HG02938 (cell line): Measurements from ENCODE around the gene IMMP2L.
"Not testable (repeated sequence)": the region's sequence is repeated elsewhere in the genome, so short reads cannot be mapped to it uniquely, and the experiment has no call there.

Experiments
- ATAC-seq: cut with Tn5 transposase; IDR thresholded peaks from one replicate; pipeline ENCODE4 v1.9.1; 2021; ENCODE audit warnings: mild to moderate bottlenecking, moderate library complexity; ENCODE audit not compliant: unreplicated experiment

IMMP2L gene

DNA sequence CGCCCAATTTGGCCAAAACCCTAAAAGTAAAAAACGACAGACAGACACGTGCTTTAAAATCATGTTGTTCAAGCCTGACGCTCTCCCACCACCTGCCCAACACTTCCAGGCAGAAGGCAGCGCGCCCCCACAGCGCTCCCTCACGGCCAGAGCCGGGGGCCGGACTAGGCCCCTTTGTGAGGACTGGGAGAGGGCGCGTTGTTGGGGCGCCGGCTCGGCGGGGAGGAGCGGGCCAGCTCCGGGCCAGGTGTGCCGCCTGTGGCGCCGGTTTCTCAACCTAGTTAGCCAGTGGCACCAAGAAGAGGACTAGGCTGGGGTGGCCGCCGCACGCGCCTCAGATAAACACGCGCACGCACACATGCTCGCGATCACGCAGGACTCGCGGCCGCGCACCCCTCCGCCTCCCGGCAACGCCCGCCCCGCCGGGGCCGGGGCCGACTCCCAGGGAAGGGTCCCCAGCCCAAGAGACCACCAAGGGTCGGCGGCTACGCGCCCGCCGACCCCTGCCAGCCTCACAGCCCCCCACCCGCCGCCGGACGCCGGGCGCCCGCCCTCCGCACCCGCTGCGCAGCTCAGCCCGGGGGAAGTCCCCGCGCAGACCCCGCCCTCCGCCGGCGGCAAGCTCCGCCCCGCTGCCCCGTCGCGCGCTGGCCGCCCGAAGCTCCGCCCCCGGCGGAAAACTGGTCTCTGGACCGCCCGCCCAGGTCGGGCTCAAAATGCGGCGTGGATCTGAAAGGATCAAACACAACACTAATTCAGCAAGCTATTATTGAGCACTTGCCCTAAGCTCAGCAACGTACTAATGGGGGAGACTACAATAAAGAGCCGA is at the start of gene IMMP2L:
IMMP2L (minus strand) TSS at position 589 of the 829 bp plus-strand sequence.
- ATAC-seq = peak; percentile 71

DNA sequence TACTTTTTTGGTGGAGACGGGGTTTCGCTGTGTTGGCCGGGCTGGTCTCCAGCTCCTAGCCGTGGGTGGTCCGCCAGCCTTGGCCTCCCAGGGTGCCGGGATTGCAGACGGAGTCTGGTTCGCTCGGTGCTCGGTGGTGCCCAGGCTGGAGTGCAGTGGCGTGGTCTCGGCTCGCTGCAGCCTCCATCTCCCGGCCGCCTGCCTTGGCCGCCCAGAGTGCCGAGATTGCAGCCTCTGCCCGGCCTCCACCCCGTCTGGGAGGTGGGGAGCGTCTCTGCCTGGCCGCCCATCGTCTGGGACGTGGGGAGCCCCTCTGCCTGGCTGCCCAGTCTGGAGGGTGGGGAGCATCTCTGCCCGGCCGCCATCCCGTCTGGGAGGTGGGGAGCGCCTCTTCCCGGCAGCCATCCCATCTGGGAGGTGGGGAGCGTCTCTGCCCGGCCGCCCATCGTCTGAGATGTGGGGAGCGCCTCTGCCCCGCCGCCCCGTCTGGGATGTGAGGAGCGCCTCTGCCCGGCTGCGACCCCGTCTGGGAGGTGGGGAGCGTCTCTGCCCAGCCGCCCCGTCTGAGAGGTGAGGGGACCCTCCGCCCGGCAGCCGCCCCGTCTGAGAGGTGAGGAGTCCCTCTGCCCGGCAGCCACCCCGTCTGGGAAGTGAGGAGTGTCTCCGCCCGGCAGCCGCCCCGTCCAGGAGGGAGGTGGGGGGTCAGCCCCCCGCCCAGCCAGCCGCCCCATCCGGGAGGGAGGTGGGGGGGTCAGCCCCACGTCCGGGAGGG is 47.4 kb upstream of the IMMP2L start:
- not testable (repeated sequence) for ATAC-seq

DNA sequence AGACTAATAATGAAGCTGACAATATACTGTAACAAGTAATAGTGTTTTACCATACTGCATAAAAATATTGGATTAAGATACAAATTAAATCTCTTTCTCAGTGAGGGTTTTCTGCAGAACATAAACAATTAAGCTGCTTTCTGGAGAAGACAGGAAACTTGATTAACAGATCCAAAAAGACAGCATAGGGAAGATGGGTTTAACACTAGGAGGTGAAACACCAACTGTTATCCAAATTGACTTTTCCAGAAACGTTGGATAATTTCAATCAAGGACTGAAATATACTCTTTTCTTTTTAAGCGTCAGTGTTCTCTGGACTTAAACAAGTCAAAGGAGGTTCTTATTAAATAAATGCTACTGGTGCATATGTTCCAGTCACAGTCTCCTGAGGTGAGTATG is 45.3 kb upstream of the IMMP2L start:
- ATAC-seq = no peak

DNA sequence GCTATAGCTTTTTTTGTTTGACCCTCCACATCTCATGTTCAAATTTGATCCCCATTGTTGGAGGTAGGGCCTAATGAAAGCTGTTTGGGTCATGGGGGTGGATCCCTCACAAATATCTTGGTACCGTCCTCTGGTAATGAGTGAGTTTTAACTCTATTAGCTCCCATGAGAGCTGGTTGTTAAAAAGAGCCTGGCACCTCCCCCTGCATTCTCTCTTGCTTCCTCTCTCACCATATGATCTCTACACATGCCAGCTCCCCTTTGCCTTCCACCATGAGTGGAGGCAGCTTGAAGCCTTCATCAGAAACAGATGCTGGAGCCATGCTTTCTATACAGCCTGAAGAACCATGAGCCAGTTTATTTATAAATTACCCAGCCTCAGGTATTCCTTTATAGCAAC is 43.0 kb upstream of the IMMP2L start:
- ATAC-seq = no peak

DNA sequence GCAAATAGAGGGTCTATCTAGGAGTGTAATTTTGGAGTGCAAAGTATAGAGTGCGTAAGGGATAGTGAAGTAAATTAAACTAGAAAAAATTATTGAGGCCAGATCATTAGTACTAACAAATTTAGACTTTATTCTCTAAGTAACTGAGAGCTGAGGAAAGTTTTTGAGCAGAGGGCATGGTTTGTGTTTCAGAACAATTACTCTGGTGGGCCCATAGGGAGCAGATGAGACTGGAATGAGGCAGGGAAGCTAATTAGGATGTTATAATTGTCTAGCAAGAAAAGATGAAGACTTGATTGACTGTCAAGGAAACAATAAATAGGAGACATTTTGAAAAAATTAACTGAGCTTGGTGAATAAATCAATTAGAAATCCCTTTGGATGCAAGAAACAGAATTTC is 37.8 kb upstream of the IMMP2L start:
- ATAC-seq = no peak

DNA sequence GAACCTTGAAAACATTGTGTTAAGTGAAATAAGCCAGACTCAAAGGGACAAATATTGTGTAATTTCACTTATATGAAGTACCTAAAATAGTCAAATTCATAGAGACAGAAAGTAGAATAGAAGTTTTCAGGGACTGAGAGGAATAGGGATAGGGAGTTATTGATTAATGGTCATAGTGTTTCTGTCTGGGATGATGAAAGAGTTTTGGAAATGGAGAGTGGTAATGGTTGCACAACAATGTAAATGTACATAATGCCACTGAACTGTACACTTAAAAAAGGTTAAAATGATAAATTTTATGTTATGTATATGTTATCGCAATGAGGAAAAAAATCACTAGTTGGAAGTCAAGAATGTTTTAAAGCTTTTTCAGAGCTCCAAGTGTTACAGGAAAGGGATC is 33.5 kb upstream of the IMMP2L start:
- no peak for ATAC-seq

DNA sequence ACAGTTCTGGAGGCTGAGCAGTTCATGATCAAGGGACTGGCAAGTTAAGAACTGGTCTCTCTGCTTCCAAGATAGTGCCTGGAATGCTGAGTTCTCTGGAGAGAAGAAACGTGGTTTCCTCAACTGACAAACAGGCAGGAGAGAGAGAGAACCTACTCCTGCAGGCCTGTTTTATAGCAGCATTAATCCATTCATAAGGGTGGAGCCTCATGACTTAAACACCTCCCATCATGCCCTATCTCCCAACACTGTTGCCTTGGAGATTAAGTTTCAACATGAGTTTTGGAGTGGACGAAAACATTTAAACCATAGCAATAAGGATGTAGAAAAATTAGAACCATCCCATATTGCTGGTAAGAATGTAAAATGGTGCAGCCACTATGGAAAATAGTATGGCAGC is 32.3 kb upstream of the IMMP2L start:
- no peak for ATAC-seq

DNA sequence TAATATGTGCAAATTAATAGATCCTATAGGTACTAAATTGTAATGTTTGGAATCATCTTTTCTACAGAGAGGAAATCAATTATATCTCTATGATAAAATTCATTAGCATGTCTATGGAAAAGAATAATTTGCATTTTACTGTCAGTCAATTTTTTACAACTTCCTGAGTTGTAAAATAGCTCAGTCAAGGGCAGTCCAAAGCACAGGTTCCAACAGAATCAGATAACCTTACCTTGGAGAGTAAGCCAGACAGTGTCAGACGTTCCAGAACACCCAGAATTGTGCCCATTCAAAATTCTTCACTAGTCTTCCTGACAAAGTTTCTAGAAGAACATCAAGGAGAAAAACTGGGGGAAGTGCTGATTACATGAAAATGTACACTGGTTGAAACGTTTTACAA is 31.1 kb upstream of the IMMP2L start:
- ATAC-seq = no peak

DNA sequence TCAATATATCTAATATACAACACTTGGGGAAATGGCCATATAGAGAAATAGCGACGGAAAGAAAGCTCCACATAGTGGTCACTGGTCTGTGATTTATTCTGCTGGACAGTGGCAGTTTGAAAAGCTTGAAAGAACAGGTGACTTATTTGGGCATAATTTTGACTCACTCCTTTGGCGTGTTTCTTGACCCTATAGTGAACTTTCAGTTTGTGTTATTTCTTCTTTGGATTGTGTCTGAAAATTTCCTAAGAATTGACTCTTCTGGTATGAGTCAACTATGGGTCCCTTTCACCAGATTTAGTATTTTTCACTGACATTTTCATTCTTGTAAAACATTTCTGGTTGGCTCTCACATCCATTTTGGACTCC is 25.8 kb upstream of the IMMP2L start:
- ATAC-seq = peak; percentile 49

DNA sequence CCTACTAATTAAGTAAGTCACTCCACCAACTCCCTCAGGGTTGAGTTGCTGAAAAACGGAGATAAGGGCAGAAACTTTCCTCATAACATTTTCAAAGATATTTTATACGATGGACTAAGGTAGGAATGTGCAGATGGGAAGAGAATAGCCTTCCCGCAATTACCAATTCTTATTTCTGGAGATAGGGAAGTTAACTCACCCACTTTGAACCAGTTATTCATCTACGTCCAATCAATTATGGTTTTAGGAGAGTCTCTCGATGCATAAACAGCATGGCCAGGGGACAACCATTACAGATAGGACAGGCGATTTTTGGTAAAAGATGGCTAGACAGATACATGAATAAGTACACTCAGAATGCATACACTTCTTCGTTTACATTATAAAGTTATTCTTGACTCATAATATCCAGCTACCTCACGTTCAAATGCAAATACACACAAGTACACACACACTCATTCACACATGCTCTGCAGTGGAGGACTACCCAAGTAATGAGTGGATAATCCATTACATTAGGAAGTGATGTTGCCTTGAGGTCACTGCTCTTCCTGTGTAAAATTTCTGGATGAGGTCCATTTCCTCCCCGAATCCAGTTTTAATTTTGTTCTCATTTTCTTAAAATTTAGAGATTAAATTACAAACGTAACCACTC is 25.2 kb upstream of the IMMP2L start:
- no peak for ATAC-seq

DNA sequence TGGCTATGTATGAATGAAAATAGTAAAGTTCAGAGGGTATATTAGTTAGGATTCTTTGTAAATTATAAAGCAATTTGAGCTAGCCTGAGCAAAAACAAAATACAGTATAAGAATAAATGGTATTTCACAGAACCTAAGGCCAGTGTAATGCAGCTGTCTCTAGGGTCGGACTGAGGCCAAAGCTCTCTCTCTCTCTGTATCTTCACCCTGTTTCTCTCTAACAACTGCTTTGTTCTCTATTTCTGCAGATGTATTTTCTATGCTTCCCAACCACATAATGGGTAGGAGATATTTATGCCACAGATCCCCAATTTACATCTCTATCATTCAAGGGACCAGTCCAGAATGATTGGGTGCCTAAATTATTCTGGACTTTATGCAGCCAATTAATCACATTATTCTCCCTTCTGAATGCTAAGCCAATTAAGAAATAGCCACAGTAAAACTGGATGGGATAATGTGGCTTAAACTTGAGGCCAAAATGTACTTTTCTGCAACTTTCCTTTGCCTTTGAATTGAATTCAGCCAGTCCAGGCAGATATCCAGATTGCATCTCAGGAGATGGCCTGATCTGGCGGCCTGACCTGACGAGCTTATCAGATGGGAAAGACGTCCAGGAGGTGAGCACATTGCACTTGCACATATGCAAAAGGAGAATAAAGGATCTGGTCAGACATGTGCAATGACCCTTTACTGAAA is 24.6 kb upstream of the IMMP2L start:
- no peak for ATAC-seq

DNA sequence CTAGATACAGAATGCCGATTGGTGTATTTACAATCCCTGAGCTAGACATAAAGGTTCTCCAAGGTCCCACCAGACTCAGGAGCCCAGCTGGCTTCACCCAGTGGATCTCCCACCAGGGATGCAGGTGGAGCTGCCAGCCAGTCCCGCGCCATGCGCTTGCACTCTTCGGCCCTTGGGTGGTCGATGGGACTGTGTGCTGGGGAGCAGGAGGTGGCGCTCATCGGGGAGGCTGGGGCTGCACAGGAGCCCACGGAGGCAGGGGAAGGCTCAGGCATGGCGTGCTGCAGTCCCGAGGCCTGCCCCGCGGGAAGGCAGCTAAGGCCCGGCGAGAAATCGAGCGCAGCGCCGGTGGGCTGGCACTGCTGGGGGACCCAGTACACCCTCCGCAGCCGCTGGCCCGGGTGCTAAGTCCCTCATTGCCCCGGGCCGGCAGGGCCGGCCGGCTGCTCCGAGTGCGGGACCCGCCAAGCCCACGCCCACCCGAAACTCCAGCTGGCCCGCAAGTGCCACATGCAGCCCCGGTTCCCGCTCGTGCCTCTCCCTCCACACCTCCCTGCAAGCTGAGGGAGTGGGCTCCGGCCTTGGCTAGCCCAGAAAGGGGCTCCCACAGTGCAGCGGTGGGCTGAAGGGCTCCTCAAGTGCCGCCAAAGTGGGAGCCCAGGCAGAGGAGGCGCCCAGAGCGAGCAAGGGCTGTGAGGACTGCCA is 19.6 kb upstream of the IMMP2L start:
- ATAC-seq = not testable (repeated sequence)

DNA sequence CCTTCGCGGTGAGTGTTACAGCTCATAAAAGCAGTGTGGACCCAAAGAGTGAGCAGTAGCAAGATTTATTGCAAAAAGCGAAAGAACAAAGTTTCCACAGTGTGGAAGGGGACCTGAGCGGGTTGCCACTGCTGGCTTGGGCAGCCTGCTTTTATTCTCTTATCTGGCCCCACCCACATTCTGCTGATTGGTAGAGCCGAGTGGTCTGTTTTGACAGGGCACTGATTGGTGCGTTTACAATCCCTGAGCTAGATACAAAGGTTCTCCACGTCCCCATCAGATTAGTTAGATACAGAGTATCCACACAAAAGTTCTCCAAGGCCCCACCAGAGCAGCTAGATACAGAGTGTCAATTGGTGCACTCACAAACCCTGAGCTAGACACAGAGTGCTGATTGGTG is 18.9 kb upstream of the IMMP2L start:
- not testable (repeated sequence) for ATAC-seq

DNA sequence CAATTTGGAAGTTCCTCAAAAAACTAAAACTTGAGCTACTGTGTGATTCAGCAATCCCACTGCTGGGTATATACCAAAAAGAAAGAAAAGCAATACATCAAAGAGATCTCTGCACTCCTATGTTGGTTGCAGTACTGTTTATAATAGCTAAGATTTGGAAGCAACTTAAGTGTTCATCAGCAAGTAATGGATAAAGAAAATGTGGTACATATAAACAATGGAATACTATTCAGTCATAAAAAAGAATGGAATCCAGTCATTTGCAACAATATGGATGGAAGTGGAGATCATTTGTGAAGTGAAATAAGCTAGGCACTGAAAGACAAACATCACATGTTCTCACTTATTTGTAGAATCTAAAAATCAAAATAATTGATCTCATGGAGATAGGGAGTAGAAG is 16.5 kb upstream of the IMMP2L start:
- no peak for ATAC-seq

DNA sequence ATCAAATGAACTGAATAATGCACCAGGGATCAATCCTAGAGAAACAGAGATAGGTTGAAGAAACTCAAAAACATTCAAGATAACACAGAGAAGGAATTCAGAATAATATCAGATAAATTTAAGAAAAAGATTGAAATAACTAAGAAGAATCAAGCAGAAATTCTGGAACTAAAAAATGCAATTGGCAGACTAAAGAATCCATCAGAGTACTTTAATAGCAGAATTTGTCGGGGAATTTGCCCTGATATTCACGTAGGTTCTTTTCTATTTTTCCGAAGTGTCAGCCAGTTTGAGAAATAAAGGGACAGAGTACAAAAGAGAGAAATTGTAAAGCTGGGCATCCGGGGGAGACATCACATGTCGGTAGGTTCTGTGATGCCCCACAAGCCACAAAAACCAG is 9.4 kb upstream of the IMMP2L start:
- no peak for ATAC-seq

DNA sequence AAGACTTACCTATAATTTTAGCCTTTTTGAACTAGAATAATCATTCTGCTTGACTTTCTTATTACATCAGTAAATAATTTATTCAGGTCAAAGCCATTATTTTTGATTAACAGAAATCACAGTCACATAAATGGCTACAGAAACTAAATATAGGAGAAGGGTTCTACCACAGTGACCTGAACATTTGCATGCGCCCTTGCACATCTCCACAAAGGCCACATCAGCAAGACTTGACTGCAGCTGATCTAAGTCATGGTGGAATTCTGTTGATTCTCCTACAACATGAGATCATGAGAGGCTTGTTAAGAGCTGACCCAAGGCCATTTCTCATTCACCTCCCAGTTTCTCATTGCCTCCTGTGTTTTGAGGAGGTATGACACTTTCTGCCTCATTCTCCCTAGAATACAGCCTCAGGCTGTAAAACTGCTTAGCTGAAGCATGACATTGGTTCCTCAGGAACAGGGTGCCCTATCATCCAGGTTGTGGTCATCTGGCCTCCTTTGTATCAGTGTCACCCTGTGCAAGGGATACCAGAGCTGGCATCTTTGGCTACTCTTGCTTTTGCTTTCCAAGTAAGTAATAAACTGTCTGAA is 6.7 kb upstream of the IMMP2L start:
- ATAC-seq = no peak

DNA sequence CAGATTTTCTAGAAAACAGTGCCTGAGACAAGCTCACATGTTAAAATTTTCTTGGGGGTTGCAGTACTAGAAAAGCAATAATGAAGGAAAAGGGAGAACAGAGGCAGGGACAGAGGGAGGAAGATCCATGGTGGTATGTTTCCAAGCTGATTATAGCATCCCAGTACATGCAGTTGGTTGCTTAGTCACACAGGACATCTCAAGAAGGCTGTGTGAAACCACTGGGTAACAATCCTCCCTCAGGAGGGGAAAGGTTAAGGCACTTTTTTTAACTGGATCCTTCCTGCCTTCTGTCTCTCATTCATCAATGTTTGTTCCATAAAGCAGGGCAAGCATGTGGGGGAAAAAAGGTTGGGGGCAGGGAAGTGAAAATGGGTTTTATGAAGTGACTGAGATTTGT is 6.1 kb upstream of the IMMP2L start:
- ATAC-seq = no peak

DNA sequence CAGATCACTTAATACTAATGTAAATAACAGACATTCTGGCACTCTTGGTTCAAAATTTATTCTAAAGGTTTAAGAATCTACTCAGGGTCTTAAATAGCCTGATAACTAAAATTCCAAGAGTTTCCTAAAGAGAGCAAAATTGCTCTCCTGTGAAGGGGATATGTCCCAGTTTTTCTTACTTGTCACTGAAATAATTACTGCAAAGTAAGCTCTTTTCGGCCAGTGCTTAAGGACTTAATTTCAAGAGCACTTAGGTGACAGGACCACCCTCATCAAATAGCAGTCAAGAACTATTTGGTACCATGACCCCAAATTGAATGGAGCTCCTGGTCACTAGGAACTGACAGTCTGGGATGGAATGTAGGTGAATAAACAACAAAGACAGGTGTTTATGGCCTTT is 1.8 kb upstream of the IMMP2L start:
- no peak for ATAC-seq

DNA sequence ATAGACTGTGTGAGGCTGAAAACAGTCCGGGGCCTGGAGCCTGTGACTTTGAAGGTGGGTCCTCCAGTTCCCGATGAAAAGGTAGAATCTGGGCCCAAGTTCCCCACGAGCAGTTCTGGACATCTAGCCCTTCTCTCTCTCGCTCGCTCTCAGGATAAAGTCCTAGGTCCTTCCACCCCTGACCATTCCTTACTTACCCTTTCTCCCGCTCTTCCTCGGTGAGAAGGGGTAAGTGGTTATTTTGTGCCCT is 713 bp downstream of the IMMP2L start:
- no peak for ATAC-seq

DNA sequence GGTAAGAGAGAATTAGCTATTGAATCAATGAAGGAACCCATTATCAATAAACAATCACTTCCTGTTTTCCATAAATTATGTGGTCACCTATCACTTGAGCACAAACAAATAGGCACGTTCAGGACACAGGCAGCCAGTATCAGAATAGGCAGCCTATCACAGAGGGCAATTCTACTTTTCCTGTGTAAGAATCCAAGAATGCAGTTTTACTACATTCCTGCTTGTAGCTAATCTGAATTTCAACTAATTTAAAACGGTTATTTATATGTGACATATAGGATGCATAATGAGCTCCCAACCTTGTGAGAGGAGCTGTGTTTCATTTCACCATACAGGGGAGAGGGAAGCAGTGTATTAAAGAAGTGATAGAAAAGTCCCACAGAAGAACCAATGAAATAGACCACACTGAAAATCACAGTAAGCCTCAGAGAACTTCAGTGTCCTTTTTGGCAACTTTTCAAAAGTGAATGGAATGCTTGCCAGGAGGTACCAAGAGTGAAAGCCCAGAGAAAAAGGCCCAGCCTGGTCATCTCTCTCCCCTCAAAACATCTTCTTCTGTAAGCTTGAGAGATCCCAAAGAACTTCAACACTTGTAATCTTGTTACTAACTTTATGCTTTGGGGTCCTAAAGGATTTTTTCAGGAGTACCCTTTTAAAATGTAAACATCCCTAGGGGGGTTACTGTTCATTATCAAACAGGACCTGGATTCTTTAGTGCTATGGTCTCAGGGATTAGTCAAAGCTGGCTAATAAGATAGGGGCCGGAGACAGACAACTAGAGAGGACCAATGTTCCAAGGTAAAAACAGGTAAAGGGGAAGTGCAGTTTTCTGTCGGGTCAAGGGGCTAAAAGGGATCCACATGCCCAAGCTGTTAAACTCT is 1.3 kb downstream of the IMMP2L start:
- no peak for ATAC-seq
